Ovary (tissue), 9 donors: ENCODE measurements around the gene MCTP2. TPM values are rescaled to one million over a fixed set of nuclear protein-coding genes. Genes with fewer than 3 reads are reported as not detected.

Experiments
- DNase-seq, 5 donors: peaks; one replicate each; pipeline ENCODE4 v3.0.0-alpha.2; 2019 to 2020
- H3K27ac ChIP-seq, 2 donors: fragments of 200-600 bp; one replicate each; pipeline versions ENCODE4 v1.5.1 to v1.8.0; 2019 to 2022
- H3K27me3 ChIP-seq: fragments of 200-600 bp; one replicate; pipeline ENCODE4 v1.8.0; 2022
- H3K36me3 ChIP-seq: fragments of 200-600 bp; sonication (generic); one replicate; pipeline ENCODE4 v1.5.1; 2019
- H3K4me1 ChIP-seq: one replicate; pipeline ENCODE4 v1.8.1; 2013; ENCODE audit warnings: mild to moderate bottlenecking, moderate library complexity; ENCODE audit not compliant: insufficient read depth
- H3K4me3 ChIP-seq: fragments of 200-600 bp; sonication (generic); one replicate; pipeline ENCODE4 v1.5.1; 2017
- H3K9me3 ChIP-seq, 2 donors: fragments of 200-600 bp in 1 of 2; sonication (generic) in 1 of 2; one replicate each; pipeline versions ENCODE4 v1.5.1 to v1.8.1; 2013 to 2019; ENCODE audit warnings: mild to moderate bottlenecking in 1 of 2, moderate library complexity in 1 of 2
- EP300 ChIP-seq: sonication (generic); formaldehyde crosslinking; IDR thresholded peaks from one replicate; pipeline ENCODE4 v1.6.1; 2017; ENCODE audit warnings: antibody characterized with exemption
- POLR2A ChIP-seq: fragments of 450-650 bp; IDR thresholded peaks from one replicate; pipeline ENCODE4 v1.6.1; 2017; ENCODE audit warnings: antibody characterized with exemption, mild to moderate bottlenecking, moderate library complexity
- WGBS, 3 donors: extraction: QIAGEN DNeasy Blood & Tissue Kit in 1 of 3; methylation state at CpG; one replicate each; pipeline versions ENCODE4 v1.1.5 to v1.1.7; 2013 to 2017; 5-methylcytosine and 5-hydroxymethylcytosine counted together
- intact Hi-C, 4 donors: fragments of 100-400 bp; cut with DNase I; formaldehyde crosslinking; loops; one replicate each; pipeline versions ENCODE4 v1.11.0 to v1.15.1; 2022 to 2023
- polyA plus RNA-seq, 2 donors: library from polyadenylated mRNA; stranded (reverse); fragments of 200-250 nt in 1 of 2; fragments of 350-450 nt in 1 of 2; fragmentation: Illumina TruSeq in 1 of 2; extraction: RNeasy Lipid Tissue Mini Kit (QIAGEN cat#74804) in 1 of 2; gene quantifications; one replicate each; pipeline ENCODE4 v1.2.3, GENCODE V29; 2013 to 2014
- total RNA-seq, 7 donors: library from RNA; depleted of rRNA in 2 of 7; stranded (reverse); fragments of >200 nt in 2 of 7; fragmentation: NEBNext Ultra II Directional in 3 of 7; extraction: Animal tissue kit (Norgen Biotek cat#: 25700) in 3 of 7; gene quantifications; one replicate each; pipeline versions ENCODE4 v1.1.0 to v1.2.4, GENCODE V29; 2016 to 2023
- TF ChIP-seq, protein P1 (sequence below), 3 donors: fragments of 450-650 bp in 2 of 3; fragments of 200-600 bp in 1 of 3; IDR thresholded peaks; one replicate each; pipeline versions ENCODE4 v1.5.1 to v1.8.0; 2016 to 2022; ENCODE audit warnings: antibody characterized with exemption in 3 of 3, mild to moderate bottlenecking in 1 of 3
- donor health status: DM: no; HTN: no; CAD: no; lungs with moderate emphysema.
- donor health status: DM: no; HTN: no; CAD: no.
- donor health status: Bipolar disorder and iron deficiency.
- donor health status: DM: yes; HTN: yes; CAD: no.
- donor health status: DM: no; HTN: no; CAD: no.
- donor health status: DM: yes; HTN: yes; CAD: no.

Gene MCTP2
- total and polyA plus RNA-seq, 9 donors: 0.71 to 44.5 (median 5.7) TPM

- TF ChIP-seq, protein P1, sequence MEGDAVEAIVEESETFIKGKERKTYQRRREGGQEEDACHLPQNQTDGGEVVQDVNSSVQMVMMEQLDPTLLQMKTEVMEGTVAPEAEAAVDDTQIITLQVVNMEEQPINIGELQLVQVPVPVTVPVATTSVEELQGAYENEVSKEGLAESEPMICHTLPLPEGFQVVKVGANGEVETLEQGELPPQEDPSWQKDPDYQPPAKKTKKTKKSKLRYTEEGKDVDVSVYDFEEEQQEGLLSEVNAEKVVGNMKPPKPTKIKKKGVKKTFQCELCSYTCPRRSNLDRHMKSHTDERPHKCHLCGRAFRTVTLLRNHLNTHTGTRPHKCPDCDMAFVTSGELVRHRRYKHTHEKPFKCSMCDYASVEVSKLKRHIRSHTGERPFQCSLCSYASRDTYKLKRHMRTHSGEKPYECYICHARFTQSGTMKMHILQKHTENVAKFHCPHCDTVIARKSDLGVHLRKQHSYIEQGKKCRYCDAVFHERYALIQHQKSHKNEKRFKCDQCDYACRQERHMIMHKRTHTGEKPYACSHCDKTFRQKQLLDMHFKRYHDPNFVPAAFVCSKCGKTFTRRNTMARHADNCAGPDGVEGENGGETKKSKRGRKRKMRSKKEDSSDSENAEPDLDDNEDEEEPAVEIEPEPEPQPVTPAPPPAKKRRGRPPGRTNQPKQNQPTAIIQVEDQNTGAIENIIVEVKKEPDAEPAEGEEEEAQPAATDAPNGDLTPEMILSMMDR (IDR thresholded peaks at IDR 0.05): no peak
- TF ChIP-seq EP300 (no peak), POLR2A (no peak)
- Histone ChIP-seq H3K36me3 (no peaks in the 10 kb centered on the region), H3K27me3 (no peaks in the 10 kb centered on the region), H3K4me3 (no peak overlapping the region), H3K4me1 (peaks cover 2% of the 10 kb centered on the region), H3K9me3 (no peaks in the 10 kb centered on the region), H3K27ac (no peak overlapping the region)
- intact Hi-C loops: no loop called here
- WGBS, 3 donors: 92 to 93% (median 92%) methylated on average over 9 of the region's 9 CpGs
- no peak for DNase-seq
These were observed 123.3 kb downstream of the MCTP2 start for GRCh38 chr15:94354655-94355054.

DNA sequence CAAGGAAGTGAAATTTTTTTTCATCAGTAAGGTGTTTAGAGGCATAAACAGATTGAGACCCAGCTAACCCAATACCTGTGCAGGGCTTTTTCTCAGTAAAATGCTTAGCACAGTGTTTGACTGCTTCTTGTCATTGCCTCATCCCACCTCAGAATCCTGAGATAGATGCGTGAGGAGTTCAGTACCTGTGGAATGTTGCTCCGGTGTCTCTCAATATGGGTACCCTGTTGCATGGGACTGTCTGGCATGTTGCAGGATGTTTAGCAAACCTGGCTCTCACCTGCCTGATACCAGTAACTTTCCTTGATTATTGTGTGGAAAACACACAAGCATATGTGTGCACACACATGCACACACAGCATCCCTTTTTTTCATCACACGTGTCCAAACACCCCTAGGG, 128.4 kb downstream of the MCTP2 start:
- DNase-seq: no peak
- WGBS, 3 donors: 94 to 95% (median 94%) methylated on average over 3 of the region's 3 CpGs
- Histone ChIP-seq H3K36me3 (no peaks in the 10 kb centered on the region), H3K4me3 (no peak overlapping the region), H3K27me3 (no peaks in the 10 kb centered on the region), H3K4me1 (peaks cover 2% of the 10 kb centered on the region), H3K9me3 (no peaks in the 10 kb centered on the region), H3K27ac (no peak overlapping the region)
- intact Hi-C loops: loop anchor here in 1 of 4 donors (10.0 kb wide), 1 partner anchor 1985 kb away; no protein-coding TSS in a partner anchor
- TF ChIP-seq POLR2A (no peak), EP300 (no peak)
- TF ChIP-seq, protein P1 (IDR thresholded peaks at IDR 0.05): no peak

GRCh38 chr15:94360251-94360685, 128.9 kb downstream of the MCTP2 start:
- Histone ChIP-seq H3K27ac (no peak overlapping the region), H3K4me3 (no peak overlapping the region), H3K4me1 (peaks cover 2% of the 10 kb centered on the region), H3K36me3 (no peaks in the 10 kb centered on the region), H3K27me3 (no peaks in the 10 kb centered on the region), H3K9me3 (no peaks in the 10 kb centered on the region)
- intact Hi-C loops: loop anchor here in 1 of 4 donors (10.0 kb wide), 1 partner anchor 1985 kb away; no protein-coding TSS in a partner anchor
- DNase-seq: no peak
- TF ChIP-seq POLR2A: no peak
- TF ChIP-seq, protein P1 (IDR thresholded peaks at IDR 0.05): no peak
- TF ChIP-seq EP300: no peak
- WGBS, 3 donors: 88 to 95% (median 94%) methylated on average over 7 of the region's 7 CpGs

DNA sequence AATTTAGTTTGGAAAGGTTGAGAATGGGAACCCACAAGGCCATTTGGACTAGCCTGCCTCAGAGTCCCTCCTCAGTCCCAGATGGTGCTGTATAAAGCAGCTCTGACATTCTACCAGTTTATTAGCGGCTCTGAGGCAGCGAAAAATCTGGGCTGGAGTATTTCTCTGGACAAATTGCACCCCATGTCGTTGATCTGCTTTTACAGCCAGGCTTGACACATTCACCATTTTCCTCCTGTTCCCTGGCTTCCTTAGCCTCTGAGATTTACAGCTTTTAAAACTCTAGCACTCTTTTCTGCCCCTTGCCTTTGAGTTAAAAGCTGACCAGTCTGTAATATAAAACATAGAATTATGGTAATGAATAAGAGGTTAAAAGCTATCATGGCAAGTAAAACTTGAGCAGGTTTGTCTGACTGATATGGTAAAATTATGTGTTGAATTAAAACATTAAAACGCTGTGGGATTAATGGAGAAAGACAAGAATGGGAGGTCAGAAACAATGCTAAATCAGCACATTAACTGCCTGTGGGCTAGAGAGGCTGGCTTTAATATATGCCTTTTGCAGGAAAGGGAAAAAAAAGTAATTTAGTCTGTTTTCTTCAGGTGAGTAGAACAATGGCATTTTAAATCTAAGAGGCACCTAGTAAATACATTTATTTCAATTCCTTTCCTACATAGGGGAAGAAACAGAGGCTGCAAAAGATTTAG, 131.2 kb downstream of the MCTP2 start:
- H3K27me3 ChIP-seq: no peaks in the 10 kb centered on the region
- no peaks in the 10 kb centered on the region for H3K4me1 ChIP-seq
- no peaks in the 10 kb centered on the region for H3K36me3 ChIP-seq
- H3K4me3 ChIP-seq: no peak overlapping the region
- DNase-seq: no peak
- H3K9me3 ChIP-seq: no peaks in the 10 kb centered on the region
- intact Hi-C loops: loop anchor here in 1 of 4 donors (10.0 kb wide), 1 partner anchor 1982 kb away; no protein-coding TSS in a partner anchor
- TF ChIP-seq POLR2A (no peak), EP300 (no peak)
- TF ChIP-seq, protein P1 (IDR thresholded peaks at IDR 0.05): no peak
- no peak overlapping the region for H3K27ac ChIP-seq
- WGBS, 3 donors: 61 to 78% (median 74%) methylated on average over 4 of the region's 4 CpGs
